ENCODE data around the gene ELK3. TPM values are rescaled to one million over a fixed set of nuclear protein-coding genes. Genes with fewer than 3 reads are reported as not detected.
A peak's percentile ranks its signal among the peaks of the same experiment; 100 is the strongest.

Gene ELK3
- total and polyA plus RNA-seq, 2 of the 13 experiments (the other 11 are each of a cell fraction or from before 2014, with no cell fraction given), result 2.9 to 3.2 TPM

DNA sequence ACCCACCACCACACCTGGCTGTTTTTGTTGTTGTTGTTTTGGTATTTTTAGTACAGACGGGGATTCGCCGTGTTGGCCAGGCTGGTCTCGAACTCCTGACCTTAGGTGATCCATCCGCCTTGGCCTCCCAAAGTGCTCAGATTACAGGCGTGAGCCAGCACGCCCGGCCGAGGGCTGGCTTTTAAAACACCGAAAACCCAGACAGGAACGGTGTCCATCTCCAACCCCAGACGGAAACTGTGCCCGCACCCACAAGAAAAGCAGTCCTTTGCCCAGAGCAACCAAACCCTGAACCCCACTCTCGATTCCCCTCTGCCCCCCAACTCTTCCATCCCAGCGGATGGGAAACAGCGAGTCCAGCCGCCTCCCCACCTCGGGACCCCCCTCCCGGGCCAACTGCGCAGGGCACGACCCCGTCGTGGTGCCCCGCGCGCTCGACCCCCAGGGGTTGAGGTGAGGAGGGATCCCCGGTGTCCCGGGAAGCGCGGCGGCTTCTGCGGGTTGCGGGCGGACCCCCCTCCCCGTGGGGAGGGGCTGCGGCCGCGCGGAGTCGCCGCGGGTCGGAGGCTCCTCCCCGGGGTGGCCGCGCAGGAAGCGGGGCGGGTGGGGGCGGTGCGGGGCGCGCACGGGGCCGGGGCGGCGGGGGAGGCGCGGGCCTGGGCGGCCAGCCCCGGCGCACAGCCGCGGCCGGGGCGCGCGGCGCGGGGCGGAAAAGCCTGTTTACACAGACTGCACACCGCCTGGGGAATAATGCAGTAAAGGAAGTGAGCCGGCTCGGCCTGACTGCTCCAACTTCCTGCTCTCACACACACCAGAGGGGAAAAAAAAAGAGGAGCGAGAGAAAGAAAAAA, at the start of gene ELK3 (continued):
- TF ChIP-seq HOXD1 (CRISPR knock-in tag; IDR thresholded peaks at IDR 0.05), result no peak
- TF ChIP-seq ZFY (CRISPR knock-in tag; IDR thresholded peaks at IDR 0.05), result peak; percentile 52; the same call in 1 of the 2 replicates
- TF ChIP-seq, protein P1, sequence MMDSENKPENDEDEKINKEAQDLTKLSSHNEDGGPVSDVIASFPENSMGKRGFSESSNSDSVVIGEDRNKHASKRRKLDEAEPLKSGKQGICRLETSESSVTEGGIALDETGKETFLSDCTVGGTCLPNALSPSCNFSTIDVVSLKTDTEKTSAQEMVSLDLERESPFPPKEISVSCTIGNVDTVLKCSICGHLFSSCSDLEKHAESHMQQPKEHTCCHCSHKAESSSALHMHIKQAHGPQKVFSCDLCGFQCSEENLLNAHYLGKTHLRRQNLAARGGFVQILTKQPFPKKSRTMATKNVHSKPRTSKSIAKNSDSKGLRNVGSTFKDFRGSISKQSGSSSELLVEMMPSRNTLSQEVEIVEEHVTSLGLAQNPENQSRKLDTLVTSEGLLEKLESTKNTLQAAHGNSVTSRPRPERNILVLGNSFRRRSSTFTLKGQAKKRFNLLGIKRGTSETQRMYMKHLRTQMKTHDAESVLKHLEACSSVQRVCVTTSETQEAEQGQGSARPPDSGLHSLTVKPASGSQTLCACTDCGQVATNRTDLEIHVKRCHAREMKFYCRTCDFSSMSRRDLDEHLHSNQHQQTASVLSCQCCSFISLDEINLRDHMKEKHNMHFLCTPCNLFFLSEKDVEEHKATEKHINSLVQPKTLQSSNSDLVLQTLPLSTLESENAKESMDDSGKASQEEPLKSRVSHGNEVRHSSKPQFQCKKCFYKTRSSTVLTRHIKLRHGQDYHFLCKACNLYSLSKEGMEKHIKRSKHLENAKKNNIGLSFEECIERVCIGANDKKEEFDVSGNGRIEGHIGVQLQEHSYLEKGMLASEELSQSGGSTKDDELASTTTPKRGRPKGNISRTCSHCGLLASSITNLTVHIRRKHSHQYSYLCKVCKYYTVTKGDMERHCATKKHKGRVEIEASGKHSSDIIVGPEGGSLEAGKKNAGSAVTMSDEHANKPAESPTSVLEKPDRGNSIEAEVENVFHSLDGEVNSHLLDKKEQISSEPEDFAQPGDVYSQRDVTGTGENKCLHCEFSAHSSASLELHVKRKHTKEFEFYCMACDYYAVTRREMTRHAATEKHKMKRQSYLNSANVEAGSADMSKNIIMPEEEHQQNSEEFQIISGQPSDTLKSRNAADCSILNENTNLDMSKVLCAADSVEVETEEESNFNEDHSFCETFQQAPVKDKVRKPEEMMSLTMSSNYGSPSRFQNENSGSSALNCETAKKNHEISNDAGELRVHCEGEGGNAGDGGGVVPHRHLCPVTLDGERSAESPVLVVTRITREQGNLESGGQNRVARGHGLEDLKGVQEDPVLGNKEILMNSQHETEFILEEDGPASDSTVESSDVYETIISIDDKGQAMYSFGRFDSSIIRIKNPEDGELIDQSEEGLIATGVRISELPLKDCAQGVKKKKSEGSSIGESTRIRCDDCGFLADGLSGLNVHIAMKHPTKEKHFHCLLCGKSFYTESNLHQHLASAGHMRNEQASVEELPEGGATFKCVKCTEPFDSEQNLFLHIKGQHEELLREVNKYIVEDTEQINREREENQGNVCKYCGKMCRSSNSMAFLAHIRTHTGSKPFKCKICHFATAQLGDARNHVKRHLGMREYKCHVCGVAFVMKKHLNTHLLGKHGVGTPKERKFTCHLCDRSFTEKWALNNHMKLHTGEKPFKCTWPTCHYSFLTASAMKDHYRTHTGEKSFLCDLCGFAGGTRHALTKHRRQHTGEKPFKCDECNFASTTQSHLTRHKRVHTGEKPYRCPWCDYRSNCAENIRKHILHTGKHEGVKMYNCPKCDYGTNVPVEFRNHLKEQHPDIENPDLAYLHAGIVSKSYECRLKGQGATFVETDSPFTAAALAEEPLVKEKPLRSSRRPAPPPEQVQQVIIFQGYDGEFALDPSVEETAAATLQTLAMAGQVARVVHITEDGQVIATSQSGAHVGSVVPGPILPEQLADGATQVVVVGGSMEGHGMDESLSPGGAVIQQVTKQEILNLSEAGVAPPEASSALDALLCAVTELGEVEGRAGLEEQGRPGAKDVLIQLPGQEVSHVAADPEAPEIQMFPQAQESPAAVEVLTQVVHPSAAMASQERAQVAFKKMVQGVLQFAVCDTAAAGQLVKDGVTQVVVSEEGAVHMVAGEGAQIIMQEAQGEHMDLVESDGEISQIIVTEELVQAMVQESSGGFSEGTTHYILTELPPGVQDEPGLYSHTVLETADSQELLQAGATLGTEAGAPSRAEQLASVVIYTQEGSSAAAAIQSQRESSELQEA (CRISPR knock-in tag; IDR thresholded peaks at IDR 0.05; ENCODE audit: not compliant biosample characterization), result no peak
- TF ChIP-seq, protein P2, sequence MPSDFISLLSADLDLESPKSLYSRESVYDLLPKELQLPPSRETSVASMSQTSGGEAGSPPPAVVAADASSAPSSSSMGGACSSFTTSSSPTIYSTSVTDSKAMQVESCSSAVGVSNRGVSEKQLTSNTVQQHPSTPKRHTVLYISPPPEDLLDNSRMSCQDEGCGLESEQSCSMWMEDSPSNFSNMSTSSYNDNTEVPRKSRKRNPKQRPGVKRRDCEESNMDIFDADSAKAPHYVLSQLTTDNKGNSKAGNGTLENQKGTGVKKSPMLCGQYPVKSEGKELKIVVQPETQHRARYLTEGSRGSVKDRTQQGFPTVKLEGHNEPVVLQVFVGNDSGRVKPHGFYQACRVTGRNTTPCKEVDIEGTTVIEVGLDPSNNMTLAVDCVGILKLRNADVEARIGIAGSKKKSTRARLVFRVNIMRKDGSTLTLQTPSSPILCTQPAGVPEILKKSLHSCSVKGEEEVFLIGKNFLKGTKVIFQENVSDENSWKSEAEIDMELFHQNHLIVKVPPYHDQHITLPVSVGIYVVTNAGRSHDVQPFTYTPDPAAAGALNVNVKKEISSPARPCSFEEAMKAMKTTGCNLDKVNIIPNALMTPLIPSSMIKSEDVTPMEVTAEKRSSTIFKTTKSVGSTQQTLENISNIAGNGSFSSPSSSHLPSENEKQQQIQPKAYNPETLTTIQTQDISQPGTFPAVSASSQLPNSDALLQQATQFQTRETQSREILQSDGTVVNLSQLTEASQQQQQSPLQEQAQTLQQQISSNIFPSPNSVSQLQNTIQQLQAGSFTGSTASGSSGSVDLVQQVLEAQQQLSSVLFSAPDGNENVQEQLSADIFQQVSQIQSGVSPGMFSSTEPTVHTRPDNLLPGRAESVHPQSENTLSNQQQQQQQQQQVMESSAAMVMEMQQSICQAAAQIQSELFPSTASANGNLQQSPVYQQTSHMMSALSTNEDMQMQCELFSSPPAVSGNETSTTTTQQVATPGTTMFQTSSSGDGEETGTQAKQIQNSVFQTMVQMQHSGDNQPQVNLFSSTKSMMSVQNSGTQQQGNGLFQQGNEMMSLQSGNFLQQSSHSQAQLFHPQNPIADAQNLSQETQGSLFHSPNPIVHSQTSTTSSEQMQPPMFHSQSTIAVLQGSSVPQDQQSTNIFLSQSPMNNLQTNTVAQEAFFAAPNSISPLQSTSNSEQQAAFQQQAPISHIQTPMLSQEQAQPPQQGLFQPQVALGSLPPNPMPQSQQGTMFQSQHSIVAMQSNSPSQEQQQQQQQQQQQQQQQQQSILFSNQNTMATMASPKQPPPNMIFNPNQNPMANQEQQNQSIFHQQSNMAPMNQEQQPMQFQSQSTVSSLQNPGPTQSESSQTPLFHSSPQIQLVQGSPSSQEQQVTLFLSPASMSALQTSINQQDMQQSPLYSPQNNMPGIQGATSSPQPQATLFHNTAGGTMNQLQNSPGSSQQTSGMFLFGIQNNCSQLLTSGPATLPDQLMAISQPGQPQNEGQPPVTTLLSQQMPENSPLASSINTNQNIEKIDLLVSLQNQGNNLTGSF (CRISPR knock-in tag; IDR thresholded peaks at IDR 0.05), result no peak
- TF ChIP-seq ZSCAN22 (CRISPR knock-in tag; IDR thresholded peaks at IDR 0.05), result no peak
- TF ChIP-seq ZNF619 (CRISPR knock-in tag; IDR thresholded peaks at IDR 0.05), result no peak
- TF ChIP-seq GFI1 (CRISPR knock-in tag; IDR thresholded peaks at IDR 0.05; ENCODE audit: borderline replicate concordance), result no peak
- no peak for TF ChIP-seq ZFP36 (IDR thresholded peaks at IDR 0.05; ENCODE audit: borderline replicate concordance, low read depth, low read length, partially characterized antibody)
- no peak for TF ChIP-seq ZNF234 (CRISPR knock-in tag; conservative IDR thresholded peaks at IDR 0.05)
- no peak for TF ChIP-seq ATM (IDR thresholded peaks at IDR 0.05; ENCODE audit: borderline replicate concordance)
- TF ChIP-seq, protein P3, sequence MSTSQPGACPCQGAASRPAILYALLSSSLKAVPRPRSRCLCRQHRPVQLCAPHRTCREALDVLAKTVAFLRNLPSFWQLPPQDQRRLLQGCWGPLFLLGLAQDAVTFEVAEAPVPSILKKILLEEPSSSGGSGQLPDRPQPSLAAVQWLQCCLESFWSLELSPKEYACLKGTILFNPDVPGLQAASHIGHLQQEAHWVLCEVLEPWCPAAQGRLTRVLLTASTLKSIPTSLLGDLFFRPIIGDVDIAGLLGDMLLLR (CRISPR knock-in tag; IDR thresholded peaks at IDR 0.05), result no peak
- TF ChIP-seq EEA1 (CRISPR knock-in tag; IDR thresholded peaks at IDR 0.05; ENCODE audit: borderline replicate concordance), result no peak
- TF ChIP-seq SMAD9 (CRISPR knock-in tag; IDR thresholded peaks at IDR 0.05), result no peak
- TF ChIP-seq MIER3 (CRISPR knock-in tag; IDR thresholded peaks at IDR 0.05; ENCODE audit: borderline replicate concordance), result no peak
- TF ChIP-seq ZNF776 (CRISPR knock-in tag; IDR thresholded peaks at IDR 0.05), result 0 out of 2 replicates have a peak, but pooled peaks have one; percentile 53

Measured in HepG2 (cell line).